Stomach smooth muscle (tissue), 2 donors: Measurements from ENCODE around the gene TMEM191C.
"Not testable (repeated sequence)": the region's sequence is repeated elsewhere in the genome, so short reads cannot be mapped to it uniquely, and the experiment has no call there.

ENCODE experiments used
- H3K27ac ChIP-seq: one replicate; pipeline ENCODE4 v1.7.0; 2013; ENCODE audit warnings: mild to moderate bottlenecking, low read length, inconsistent platforms
- H3K27me3 ChIP-seq, 2 donors: one replicate each; pipeline ENCODE4 v1.7.0; 2013; ENCODE audit warnings: low read length in 2 of 2; ENCODE audit not compliant: insufficient read depth in 2 of 2, control insufficient read depth in 1 of 2
- H3K36me3 ChIP-seq, 2 donors: one replicate each; pipeline ENCODE4 v1.7.0; 2013; ENCODE audit warnings: low read length in 2 of 2; ENCODE audit not compliant: control insufficient read depth in 2 of 2, insufficient read depth in 2 of 2
- H3K4me1 ChIP-seq: one replicate; pipeline ENCODE4 v1.7.0; 2013; ENCODE audit warnings: low read length; ENCODE audit not compliant: control insufficient read depth, insufficient read depth
- H3K4me3 ChIP-seq, 2 donors: one replicate each; pipeline ENCODE4 v1.7.0; 2013; ENCODE audit warnings: low read length in 2 of 2
- H3K9ac ChIP-seq, 2 donors: one replicate each; pipeline ENCODE4 v1.7.0; 2013; ENCODE audit warnings: low read length in 2 of 2, mild to moderate bottlenecking in 1 of 2
- H3K9me3 ChIP-seq, 2 donors: one replicate each; pipeline ENCODE4 v1.7.0; 2013; ENCODE audit warnings: low read length in 2 of 2; ENCODE audit not compliant: control insufficient read depth in 2 of 2
- donor health status: healthy.
- donor health status: Pancreatic carcinoma.

Gene TMEM191C

GRCh38 chr22:21467337-21468193 lies at the start of gene TMEM191C:
TSS of gene TMEM191C (plus strand) at chr22:21467387. CDS start at chr22:21467460, 73 bp downstream.
- H3K4me3 ChIP-seq: peak within 1 kb of the TSS in 1 of 2 donors; percentile 58
- not testable (repeated sequence) for H3K36me3 ChIP-seq, H3K27me3 ChIP-seq, H3K27ac ChIP-seq, H3K9ac ChIP-seq, H3K9me3 ChIP-seq, H3K4me1 ChIP-seq

GRCh38 chr22:21417853-21418252 lies 49.3 kb upstream of the TMEM191C start:
- H3K36me3 ChIP-seq, H3K9ac ChIP-seq, H3K27me3 ChIP-seq, H3K4me1 ChIP-seq, H3K9me3 ChIP-seq, H3K27ac ChIP-seq: not testable (repeated sequence)
- H3K4me3 ChIP-seq: peak overlapping the region in 1 of 2 donors; percentile 58

GRCh38 chr22:21418974-21419638 lies 48.1 kb upstream of the TMEM191C start:
- not testable (repeated sequence) for H3K27ac ChIP-seq, H3K4me3 ChIP-seq, H3K36me3 ChIP-seq, H3K27me3 ChIP-seq, H3K4me1 ChIP-seq, H3K9me3 ChIP-seq, H3K9ac ChIP-seq

GRCh38 chr22:21420180-21420763 lies 46.9 kb upstream of the TMEM191C start:
- H3K9me3 ChIP-seq, H3K9ac ChIP-seq, H3K36me3 ChIP-seq, H3K27ac ChIP-seq, H3K4me1 ChIP-seq, H3K4me3 ChIP-seq, H3K27me3 ChIP-seq: not testable (repeated sequence)

GRCh38 chr22:21424084-21424709 lies 43.0 kb upstream of the TMEM191C start:
- not testable (repeated sequence) for H3K9ac ChIP-seq, H3K4me3 ChIP-seq, H3K27ac ChIP-seq, H3K36me3 ChIP-seq, H3K9me3 ChIP-seq, H3K27me3 ChIP-seq, H3K4me1 ChIP-seq

- not testable (repeated sequence) for H3K27ac ChIP-seq, H3K9me3 ChIP-seq, H3K4me1 ChIP-seq, H3K9ac ChIP-seq, H3K36me3 ChIP-seq, H3K4me3 ChIP-seq, H3K27me3 ChIP-seq
These were observed 32.6 kb upstream of the TMEM191C start for GRCh38 chr22:21434378-21435233.

GRCh38 chr22:21435998-21436810 lies 31.0 kb upstream of the TMEM191C start:
- H3K9ac ChIP-seq, H3K9me3 ChIP-seq, H3K27ac ChIP-seq, H3K4me3 ChIP-seq, H3K4me1 ChIP-seq, H3K36me3 ChIP-seq, H3K27me3 ChIP-seq: not testable (repeated sequence)

GRCh38 chr22:21438013-21438412 lies 29.2 kb upstream of the TMEM191C start:
- not testable (repeated sequence) for H3K36me3 ChIP-seq, H3K27ac ChIP-seq, H3K27me3 ChIP-seq, H3K9me3 ChIP-seq, H3K4me3 ChIP-seq, H3K4me1 ChIP-seq, H3K9ac ChIP-seq

GRCh38 chr22:21440018-21440636 lies 27.1 kb upstream of the TMEM191C start:
- H3K27me3 ChIP-seq, H3K9me3 ChIP-seq, H3K27ac ChIP-seq, H3K9ac ChIP-seq, H3K4me1 ChIP-seq, H3K36me3 ChIP-seq, H3K4me3 ChIP-seq: not testable (repeated sequence)
